ENCODE results near the gene NOC2L. TPM values are rescaled to one million over a fixed set of nuclear protein-coding genes. Genes with fewer than 3 reads are reported as not detected.

Gene NOC2L
- total and polyA plus RNA-seq, 9 of the 15 experiments (the other 6 are each of a cell fraction or from before 2014, with no cell fraction given): 4.0 to 410 (median 200) TPM

DNA sequence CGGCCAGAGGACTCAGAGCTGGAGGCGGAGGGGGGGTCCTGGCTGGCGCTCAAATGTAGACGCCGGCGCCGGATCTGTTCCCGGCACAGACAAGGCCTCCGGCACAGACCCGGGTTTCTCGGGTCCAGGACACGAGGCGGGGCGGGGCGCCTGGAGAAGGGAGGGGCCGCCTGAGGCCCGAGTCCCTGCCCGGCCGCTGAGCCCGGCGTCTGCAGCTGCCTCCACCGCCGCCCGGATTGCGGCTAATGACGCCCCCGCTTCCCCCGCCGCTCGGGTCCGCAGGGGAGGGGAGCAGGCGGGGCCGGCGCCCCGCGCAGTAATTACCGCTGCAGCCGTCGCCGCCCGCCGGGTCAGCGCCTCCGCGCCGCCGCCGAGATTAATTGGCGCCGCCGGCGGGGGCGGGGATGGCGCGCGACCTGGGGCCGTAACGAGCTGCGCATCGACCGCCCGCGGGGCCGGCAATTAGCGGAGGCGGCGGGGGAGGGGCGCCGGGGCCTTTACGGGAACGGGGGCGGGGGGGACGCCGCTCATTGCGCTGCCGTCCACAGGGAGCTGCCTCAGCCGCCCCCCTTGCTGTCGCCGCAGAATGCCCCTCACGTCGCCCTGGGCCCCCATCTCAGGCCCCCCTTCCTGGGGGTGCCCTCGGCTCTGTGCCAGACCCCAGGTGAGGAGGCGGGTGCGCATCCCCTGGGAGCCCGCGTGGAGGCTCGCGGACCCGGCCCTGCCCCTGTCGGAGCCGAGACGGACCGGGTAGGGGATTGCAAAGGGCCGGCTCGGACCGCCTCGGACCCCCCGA lies 17.3 kb downstream of the NOC2L start (continued):
- TF ChIP-seq USF2 (CRISPR knock-in tag; IDR thresholded peaks at IDR 0.05): no peak
- TF ChIP-seq GTF2F1 (IDR thresholded peaks at IDR 0.05; ENCODE audit: low read depth, low read length): no peak
- TF ChIP-seq, protein P1, sequence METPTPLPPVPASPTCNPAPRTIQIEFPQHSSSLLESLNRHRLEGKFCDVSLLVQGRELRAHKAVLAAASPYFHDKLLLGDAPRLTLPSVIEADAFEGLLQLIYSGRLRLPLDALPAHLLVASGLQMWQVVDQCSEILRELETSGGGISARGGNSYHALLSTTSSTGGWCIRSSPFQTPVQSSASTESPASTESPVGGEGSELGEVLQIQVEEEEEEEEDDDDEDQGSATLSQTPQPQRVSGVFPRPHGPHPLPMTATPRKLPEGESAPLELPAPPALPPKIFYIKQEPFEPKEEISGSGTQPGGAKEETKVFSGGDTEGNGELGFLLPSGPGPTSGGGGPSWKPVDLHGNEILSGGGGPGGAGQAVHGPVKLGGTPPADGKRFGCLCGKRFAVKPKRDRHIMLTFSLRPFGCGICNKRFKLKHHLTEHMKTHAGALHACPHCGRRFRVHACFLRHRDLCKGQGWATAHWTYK (CRISPR knock-in tag; IDR thresholded peaks at IDR 0.05): no peak
- TF ChIP-seq RBFOX2 (IDR thresholded peaks at IDR 0.05; ENCODE audit: low read depth, low read length): 0 out of 2 replicates have a peak, but pooled peaks have one; percentile 13
- peak; percentile 86 for TF ChIP-seq ZFP36 (IDR thresholded peaks at IDR 0.05; ENCODE audit: low read depth, low read length, partially characterized antibody)
- TF ChIP-seq, protein P2, sequence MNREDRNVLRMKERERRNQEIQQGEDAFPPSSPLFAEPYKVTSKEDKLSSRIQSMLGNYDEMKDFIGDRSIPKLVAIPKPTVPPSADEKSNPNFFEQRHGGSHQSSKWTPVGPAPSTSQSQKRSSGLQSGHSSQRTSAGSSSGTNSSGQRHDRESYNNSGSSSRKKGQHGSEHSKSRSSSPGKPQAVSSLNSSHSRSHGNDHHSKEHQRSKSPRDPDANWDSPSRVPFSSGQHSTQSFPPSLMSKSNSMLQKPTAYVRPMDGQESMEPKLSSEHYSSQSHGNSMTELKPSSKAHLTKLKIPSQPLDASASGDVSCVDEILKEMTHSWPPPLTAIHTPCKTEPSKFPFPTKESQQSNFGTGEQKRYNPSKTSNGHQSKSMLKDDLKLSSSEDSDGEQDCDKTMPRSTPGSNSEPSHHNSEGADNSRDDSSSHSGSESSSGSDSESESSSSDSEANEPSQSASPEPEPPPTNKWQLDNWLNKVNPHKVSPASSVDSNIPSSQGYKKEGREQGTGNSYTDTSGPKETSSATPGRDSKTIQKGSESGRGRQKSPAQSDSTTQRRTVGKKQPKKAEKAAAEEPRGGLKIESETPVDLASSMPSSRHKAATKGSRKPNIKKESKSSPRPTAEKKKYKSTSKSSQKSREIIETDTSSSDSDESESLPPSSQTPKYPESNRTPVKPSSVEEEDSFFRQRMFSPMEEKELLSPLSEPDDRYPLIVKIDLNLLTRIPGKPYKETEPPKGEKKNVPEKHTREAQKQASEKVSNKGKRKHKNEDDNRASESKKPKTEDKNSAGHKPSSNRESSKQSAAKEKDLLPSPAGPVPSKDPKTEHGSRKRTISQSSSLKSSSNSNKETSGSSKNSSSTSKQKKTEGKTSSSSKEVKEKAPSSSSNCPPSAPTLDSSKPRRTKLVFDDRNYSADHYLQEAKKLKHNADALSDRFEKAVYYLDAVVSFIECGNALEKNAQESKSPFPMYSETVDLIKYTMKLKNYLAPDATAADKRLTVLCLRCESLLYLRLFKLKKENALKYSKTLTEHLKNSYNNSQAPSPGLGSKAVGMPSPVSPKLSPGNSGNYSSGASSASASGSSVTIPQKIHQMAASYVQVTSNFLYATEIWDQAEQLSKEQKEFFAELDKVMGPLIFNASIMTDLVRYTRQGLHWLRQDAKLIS (CRISPR knock-in tag; IDR thresholded peaks at IDR 0.05): no peak
- peak; percentile 71 for TF ChIP-seq NFIC (IDR thresholded peaks at IDR 0.05)
- TF ChIP-seq CC2D1A (IDR thresholded peaks at IDR 0.05): no peak
- TF ChIP-seq SIX5 (IDR thresholded peaks at IDR 0.05; ENCODE audit: borderline replicate concordance in 1 of 2, insufficient read depth in 1 of 2, low read depth in 1 of 2, low read length in 2 of 2): no peak
- TF ChIP-seq L3MBTL2 (IDR thresholded peaks at IDR 0.05): peak; percentile 86
- TF ChIP-seq HOXB6 (CRISPR knock-in tag; IDR thresholded peaks at IDR 0.05; ENCODE audit: borderline replicate concordance): no peak
- no peak for TF ChIP-seq FOXM1 (IDR thresholded peaks at IDR 0.05; ENCODE audit: low read depth)
- 0 out of 2 replicates have a peak, but pooled peaks have one; percentile 48 for TF ChIP-seq FOXM1 (CRISPR knock-in tag; IDR thresholded peaks at IDR 0.05; ENCODE audit: low read depth)
- TF ChIP-seq KDM1A (IDR thresholded peaks at IDR 0.05): peak in 1 of 2 experiments; percentile 49; a peak in 2 of 4 replicates
